GM10266 (cell line): ENCODE data around the gene FAAP20.
A peak's percentile ranks its signal among the peaks of the same experiment; 100 is the strongest.

Source experiments
- DNase-seq: peaks from one replicate; pipeline ENCODE4 v3.0.0; 2012; ENCODE audit errors: extremely low spot score
- TF ChIP-seq, protein P1 (sequence below): IDR thresholded peaks from 2 replicates; pipeline ENCODE4 v1.5.1; 2012; ENCODE audit warnings: mild to moderate bottlenecking, low read depth; ENCODE audit not compliant: control insufficient read depth, insufficient read depth; ENCODE audit errors: missing control alignments

Gene FAAP20

GRCh38 chr1:2202008-2202575 lies 7.5 kb upstream of the FAAP20 start:
- DNase-seq: no peak
- TF ChIP-seq, protein P1, sequence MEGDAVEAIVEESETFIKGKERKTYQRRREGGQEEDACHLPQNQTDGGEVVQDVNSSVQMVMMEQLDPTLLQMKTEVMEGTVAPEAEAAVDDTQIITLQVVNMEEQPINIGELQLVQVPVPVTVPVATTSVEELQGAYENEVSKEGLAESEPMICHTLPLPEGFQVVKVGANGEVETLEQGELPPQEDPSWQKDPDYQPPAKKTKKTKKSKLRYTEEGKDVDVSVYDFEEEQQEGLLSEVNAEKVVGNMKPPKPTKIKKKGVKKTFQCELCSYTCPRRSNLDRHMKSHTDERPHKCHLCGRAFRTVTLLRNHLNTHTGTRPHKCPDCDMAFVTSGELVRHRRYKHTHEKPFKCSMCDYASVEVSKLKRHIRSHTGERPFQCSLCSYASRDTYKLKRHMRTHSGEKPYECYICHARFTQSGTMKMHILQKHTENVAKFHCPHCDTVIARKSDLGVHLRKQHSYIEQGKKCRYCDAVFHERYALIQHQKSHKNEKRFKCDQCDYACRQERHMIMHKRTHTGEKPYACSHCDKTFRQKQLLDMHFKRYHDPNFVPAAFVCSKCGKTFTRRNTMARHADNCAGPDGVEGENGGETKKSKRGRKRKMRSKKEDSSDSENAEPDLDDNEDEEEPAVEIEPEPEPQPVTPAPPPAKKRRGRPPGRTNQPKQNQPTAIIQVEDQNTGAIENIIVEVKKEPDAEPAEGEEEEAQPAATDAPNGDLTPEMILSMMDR: no peak

- no peak for DNase-seq
These were observed 6.5 kb upstream of the FAAP20 start for GRCh38 chr1:2201062-2201461.

DNA sequence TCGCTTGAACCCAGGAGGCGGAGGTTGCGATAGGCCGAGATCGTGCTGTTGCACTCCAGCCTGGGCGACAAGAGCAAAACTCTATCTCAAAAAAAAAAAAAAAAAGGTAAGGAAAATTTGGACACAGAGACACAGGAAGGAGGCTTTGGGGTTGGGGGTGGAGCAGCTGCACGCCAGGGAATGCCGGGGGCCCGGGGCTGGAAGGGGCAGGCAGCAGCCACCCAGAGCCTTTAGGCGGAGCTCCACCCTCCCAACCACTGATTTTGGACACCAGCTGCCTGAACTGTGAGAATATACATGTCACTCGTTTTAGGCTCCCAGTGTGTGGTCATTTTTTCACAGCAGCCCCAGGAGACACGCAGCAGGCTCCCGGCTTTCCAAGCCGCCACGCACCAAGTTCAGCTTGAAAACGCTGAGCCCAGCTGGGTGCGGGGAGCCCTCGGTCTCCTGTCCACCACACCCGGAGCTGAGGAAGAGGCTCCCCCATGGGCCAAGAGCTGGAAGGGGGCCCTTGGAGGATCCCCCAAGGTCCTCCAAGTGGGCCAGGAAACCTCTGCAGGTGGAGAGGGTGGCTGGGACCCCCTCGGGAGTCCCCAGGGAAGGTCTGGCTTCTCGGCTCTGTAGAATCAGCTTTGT lies 5.9 kb upstream of the FAAP20 start:
- DNase-seq: no peak
- TF ChIP-seq, protein P1: no peak

More at GRCh38 chr1:2201062-2201461, 6.5 kb upstream of the FAAP20 start:
- TF ChIP-seq, protein P1: no peak

DNA sequence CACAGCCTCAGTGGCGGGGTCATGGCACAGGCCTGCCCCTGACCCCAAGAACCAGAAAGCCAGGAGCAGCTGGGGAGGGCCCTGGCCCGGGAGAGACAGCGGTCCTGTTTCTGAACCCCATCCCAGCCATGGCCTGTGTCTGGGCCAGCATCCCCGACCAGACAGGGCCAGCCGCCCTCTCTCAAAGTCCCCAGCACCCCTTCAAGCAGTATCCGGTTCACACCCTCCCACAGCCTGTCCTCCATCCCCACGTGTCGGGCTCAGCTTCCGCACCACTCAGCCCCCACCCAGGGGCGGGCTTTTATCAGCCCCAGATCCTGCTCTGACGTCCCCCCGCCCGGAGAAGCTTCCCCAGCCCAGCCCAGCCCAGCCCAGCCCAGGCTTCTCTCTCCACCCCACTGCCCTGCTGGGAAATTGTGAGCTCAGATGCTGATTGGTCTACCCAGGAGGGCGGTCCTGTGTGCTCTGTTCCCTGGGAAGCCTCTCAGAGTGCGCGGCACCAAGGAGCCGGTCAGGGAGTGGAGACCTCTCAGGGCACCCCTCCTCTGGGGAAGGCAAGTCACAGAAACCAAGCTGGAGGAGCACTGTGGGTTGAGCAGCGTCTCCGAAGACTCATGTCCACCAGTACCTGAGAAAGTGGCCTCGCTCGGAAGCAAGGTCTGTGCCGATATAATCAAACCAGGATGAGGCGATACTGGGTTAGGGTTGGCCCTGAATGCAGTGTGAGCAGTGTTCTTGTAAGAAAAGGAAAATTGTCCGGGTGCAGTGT lies 4.7 kb upstream of the FAAP20 start:
- DNase-seq: peak; percentile 92
- TF ChIP-seq, protein P1: no peak

DNA sequence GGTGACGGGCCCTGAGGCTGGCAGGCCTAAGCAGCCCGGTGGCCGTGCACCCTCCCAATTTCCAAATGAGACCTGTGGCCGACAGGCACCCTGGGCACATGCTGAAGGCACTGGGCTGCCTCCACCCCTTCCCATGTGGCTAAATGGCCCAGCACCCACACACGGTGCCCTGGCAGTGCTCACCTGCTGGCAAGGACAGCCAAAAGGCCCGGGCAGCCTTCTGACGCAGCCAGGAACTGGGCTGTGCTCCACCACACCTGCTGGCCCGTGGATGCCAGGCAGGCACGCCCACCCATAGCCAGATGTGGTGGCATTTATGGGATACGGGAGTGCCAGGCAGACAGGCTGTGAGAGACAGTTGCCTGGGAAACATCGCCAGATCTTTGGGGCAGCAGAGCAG lies 4.0 kb upstream of the FAAP20 start:
- TF ChIP-seq, protein P1: no peak
- DNase-seq: no peak

DNA sequence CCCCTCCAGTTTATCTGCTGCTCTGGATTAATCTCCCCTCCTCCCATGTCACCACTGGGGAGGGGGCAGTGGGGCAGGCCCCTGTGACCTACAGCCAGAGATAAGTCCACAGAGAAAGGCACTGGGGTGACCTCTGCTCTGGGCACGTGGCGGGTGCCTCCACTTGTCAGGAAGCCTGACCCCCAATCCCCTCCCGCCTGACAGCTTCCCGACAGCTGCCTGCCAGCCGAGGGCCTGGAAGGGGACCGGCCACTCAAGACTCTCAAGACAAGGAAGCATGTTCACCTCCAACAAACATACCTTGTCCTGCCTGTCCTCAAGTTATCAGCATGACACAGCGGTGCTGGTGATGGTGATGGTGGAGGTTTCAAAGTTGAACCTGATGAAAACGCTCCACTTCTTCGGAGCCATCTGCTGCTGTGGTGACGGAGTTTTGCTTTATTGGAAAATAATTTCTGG lies 3.2 kb upstream of the FAAP20 start:
- TF ChIP-seq, protein P1: no peak
- DNase-seq: no peak
